SK-MEL-5 (cell line): ENCODE results near the gene DICER1. TPM values are rescaled to one million over a fixed set of nuclear protein-coding genes. Genes with fewer than 3 reads are reported as not detected.

ENCODE experiments used
- DNase-seq: peaks from one replicate; pipeline ENCODE4 v3.0.0-alpha.2; 2016; ENCODE audit warnings: low read depth, low spot score
- in situ Hi-C: cut with HindIII; loops from 2 replicates; pipeline ENCODE4 v1.10.0; 2016; ENCODE audit warnings: low sequenced_read_pairs, high pct_unique_total_duplicates, low pct_unique_long_range_greater_than_20kb
- small RNA-seq, 2 experiments: library from RNA; depleted of rRNA; stranded (forward); fragments of <200 nt; gene quantifications; one replicate each; pipeline ENCODE3, GENCODE V24; 2014
- total RNA-seq: library from RNA; depleted of rRNA; stranded (reverse); fragments of >200 nt; shearing (Covaris generic); gene quantifications from 2 replicates; pipeline ENCODE4 v1.2.3, GENCODE V29; 2014; rRNA removed

The DICER1 gene
- total RNA-seq, 1 experiment from 2014 or later, result 38.8 TPM

DNA sequence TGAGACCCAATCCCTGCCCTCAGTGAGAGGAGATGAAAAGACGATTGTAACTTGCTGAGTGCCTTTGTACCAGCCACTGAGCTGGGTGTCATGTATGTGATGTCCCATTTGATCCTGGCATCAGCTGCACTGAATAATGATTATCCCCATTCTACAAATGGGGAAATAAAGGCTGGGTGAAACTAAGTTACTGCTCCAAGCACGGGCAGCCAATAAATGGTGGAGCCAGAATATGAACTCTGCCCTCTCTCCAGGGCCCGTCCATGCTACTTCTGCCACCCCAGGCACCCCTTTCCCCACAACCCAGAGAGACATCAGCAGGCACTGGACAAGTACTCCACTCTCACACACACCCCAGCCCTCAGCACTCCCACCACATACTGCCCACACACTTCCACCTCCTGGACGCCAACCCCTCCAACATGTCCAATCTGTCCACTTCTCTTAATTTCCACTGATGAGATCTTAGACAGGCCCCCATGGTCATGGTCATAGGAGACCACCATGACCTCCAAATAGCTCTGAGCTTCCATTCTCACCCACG, 115.8 kb downstream of the DICER1 start:
- DNase-seq, result no peak
- in situ Hi-C loops, result no loop called here

DNA sequence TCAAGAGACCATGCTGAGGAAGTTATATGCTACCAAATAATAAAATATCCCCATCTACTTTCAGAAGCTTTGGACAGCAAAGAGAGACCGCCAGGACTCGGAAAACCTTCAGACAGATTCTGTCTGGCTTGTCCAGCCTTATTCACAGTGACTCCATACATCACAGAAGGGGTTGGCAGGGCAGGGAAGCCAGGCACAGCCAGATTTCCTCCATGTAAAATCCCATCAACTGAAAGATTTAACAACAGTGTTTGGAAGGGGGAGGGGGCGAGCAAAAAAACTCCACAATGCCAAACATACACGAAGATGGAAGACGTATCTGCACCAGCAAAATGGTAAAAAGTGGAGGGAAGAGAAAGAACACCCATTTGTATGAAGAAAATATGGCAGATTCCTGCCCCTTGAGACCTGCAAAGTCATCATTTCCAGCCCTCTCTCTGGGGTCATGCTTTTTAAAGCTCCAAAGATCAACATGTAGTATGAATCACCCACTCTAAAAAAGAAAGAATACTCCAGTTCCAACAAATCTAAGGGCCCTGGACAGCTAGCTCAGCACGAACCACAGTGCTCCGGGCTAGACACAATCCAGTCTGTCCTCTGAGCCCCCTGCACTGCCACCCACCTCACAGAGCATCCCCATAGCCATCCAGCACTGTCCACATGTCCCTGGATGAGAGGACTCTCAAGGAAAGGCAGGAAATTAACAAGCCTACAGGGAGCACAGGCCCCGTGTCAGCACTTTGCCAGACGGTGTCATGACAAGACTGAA, 116.4 kb downstream of the DICER1 start:
- in situ Hi-C loops, result no loop called here
- no peak for DNase-seq

- in situ Hi-C loops, result no loop called here
- DNase-seq, result no peak
Observed at GRCh38 chr14:95039993-95040348, 117.4 kb downstream of the DICER1 start.

- DNase-seq, result no peak
- in situ Hi-C loops, result no loop called here
Observed at GRCh38 chr14:95039259-95039992, 117.9 kb downstream of the DICER1 start.

GRCh38 chr14:95038521-95039250, 118.6 kb downstream of the DICER1 start:
- in situ Hi-C loops, result no loop called here
- no peak for DNase-seq

- DNase-seq, result no peak
Observed at GRCh38 chr14:95037273-95037672, 120.1 kb downstream of the DICER1 start.

More at GRCh38 chr14:95037273-95037672, 120.1 kb downstream of the DICER1 start:
- in situ Hi-C loops, result no loop called here

Small RNA genes lying within 50 kb of the gene (small RNA-seq; reads per million reads assigned to genes)
- 0 to 0.29 reads per million in 2 experiments for gene MIR3173

Other genes with a start within 250 kb of the DICER1 start
- gene CLMN, start 162.4 kb upstream of the DICER1 start, total RNA-seq, result 19.5 and 24.0 TPM in 2 replicates